Fibroblast of pulmonary artery (primary cell): Measurements from ENCODE around the gene STX18.
"Not testable (repeated sequence)": the region's sequence is repeated elsewhere in the genome, so short reads cannot be mapped to it uniquely, and the experiment has no call there.

ENCODE experiments used
- DNase-seq: peaks from one replicate; pipeline ENCODE4 v3.0.0-alpha.2; 2010; ENCODE audit warnings: low read depth
- H3K4me3 ChIP-seq: replicated peaks from 2 replicates; pipeline ENCODE4 v1.5.1; 2011; ENCODE audit warnings: low read depth, mild to moderate bottlenecking, control low read depth, low read length, moderate library complexity
- TF ChIP-seq, protein P1 (sequence below): IDR thresholded peaks from 2 replicates; pipeline ENCODE4 v1.5.1; 2011; ENCODE audit warnings: mild to moderate bottlenecking, control low read depth, low read length, inconsistent platforms; ENCODE audit errors: missing control alignments

The STX18 gene

DNA sequence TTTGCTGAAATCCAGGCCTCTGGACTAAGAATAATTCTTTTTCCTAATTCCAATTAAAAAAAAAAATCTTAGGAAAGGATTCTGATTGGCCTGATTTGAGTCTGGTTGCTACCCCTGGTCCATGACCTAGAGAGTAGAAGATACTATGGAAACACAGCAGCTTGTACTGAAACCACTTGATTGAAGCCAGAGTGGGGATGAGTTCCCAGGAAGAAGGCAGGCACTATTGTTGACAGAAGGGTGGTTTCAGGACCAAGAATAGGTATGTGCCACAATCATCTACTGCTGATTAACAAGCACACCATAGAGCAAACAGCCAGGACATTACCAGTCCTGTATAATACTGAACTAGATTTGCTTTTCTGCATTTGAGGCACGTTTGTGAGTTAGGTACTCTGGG, 29.6 kb downstream of the STX18 start:
- TF ChIP-seq, protein P1, sequence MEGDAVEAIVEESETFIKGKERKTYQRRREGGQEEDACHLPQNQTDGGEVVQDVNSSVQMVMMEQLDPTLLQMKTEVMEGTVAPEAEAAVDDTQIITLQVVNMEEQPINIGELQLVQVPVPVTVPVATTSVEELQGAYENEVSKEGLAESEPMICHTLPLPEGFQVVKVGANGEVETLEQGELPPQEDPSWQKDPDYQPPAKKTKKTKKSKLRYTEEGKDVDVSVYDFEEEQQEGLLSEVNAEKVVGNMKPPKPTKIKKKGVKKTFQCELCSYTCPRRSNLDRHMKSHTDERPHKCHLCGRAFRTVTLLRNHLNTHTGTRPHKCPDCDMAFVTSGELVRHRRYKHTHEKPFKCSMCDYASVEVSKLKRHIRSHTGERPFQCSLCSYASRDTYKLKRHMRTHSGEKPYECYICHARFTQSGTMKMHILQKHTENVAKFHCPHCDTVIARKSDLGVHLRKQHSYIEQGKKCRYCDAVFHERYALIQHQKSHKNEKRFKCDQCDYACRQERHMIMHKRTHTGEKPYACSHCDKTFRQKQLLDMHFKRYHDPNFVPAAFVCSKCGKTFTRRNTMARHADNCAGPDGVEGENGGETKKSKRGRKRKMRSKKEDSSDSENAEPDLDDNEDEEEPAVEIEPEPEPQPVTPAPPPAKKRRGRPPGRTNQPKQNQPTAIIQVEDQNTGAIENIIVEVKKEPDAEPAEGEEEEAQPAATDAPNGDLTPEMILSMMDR = no peak
- no peak for DNase-seq
- no peak overlapping the region for H3K4me3 ChIP-seq

DNA sequence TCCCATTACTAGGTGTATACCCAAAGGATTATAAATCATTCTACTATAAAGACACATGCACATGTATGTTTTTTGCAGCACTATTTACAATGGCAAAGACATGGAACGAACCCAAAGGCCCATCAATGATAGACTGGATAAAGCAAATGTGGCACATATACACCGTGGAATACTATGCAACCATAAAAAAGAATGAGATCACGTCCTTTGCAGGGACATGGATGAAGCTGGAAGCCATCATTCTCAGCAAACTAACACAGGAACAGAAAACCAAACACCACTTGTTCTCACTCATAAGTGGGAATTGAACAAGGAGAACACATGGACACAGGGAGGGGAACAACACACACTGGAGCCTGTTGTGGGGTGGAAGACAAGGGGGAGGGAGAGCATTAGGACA, 31.2 kb downstream of the STX18 start:
- not testable (repeated sequence) for H3K4me3 ChIP-seq, DNase-seq

DNA sequence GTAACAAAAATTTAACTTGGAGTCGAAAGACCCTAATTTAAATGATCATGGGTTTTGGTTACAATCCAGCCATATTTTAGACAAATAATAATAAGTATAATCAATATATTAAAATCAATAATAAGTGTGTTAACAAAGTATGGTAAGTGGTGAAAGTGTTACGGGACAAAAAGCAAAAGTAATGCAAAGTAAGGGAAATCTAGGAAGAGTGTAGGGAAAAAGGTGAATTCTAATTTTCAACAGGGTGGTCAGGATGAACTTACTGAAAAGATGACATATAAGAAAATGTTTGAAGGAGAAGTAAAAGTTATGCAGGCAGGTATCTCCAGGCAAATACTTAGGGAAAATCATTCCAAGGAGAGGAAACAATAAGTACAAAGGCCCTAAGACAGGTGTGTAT, 32.3 kb downstream of the STX18 start:
- no peak overlapping the region for H3K4me3 ChIP-seq
- TF ChIP-seq, protein P1 = no peak
- no peak for DNase-seq

DNA sequence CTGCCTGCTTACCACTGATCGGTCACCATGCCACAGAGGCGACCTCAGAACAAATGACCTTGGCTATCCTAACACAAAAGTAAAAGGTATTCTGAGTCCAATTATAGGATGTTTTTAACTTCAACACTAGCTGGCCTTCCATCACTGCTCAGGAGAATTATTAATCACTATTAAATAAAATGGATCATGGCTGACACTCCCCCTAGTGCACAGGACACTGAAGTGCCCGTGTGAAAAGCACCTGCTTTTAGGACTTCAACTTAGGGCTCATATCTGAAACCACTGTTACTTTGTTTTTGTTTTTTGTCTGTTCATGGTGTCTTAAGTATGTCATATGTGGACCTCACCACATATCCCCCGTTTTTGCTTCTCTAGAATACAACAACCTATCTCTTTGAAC, 33.9 kb downstream of the STX18 start:
- H3K4me3 ChIP-seq = no peak overlapping the region
- DNase-seq = peak; percentile 24
- TF ChIP-seq, protein P1 = peak; percentile 65

DNA sequence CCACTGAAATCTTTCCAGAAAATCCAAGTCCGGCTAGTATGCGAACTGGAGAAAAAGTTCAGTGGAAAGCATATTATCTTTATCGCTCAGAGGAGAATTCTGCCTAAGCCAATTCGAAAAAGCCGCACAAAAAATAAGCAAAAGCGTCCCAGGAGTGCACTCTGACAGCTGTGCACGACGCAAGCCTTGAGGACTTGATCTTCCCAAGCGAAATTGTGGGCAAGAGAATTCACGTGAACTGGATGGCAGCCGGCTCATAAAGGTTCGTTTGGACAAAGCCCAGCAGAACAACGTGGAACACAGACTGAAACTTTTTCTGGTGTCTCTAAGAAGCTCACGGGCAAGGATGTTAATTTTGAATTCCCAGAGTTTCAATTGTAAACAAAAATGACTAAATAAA, 34.4 kb downstream of the STX18 start:
- no peak overlapping the region for H3K4me3 ChIP-seq
- DNase-seq = no peak
- TF ChIP-seq, protein P1 = no peak

DNA sequence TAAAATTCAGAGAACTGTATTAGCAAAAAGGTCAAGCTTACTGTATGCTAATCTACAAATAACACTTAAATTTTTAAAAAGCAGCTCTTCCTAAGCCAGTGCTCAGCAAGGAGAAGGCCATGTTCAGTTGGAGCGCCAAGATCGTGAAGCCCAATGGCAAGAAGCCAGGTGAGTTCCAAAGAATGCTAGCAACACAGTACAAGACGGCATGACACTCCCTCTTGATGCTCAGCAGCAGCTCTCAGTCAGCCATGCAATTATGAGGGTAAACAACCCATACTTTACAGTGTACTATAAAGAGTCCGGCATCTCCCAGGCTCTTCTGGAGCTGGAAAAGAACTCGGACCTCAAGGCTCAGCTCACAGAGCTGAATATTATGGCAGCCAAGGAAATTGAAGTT, 34.9 kb downstream of the STX18 start:
- peak; percentile 33 for DNase-seq
- H3K4me3 ChIP-seq = no peak overlapping the region
- TF ChIP-seq, protein P1 = no peak

DNA sequence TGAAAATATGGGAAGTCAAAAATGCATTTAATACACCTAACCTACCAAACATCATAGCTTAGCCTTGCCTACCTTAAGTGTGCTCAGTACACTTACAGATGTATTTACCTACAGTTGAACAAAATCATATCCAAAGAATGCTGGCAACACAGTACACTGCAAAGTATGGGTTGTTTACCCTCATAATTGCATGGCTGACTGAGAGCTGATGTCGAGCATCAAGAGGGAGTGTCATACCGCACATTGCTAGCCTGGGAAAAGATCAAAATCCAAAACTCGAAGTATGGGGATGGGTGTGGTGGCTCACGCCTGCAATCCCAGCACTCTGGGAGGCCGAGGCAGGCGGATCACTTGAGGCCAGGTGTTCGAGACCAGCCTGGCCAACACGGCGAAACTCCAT, 36.6 kb downstream of the STX18 start:
- not testable (repeated sequence) for H3K4me3 ChIP-seq, DNase-seq

DNA sequence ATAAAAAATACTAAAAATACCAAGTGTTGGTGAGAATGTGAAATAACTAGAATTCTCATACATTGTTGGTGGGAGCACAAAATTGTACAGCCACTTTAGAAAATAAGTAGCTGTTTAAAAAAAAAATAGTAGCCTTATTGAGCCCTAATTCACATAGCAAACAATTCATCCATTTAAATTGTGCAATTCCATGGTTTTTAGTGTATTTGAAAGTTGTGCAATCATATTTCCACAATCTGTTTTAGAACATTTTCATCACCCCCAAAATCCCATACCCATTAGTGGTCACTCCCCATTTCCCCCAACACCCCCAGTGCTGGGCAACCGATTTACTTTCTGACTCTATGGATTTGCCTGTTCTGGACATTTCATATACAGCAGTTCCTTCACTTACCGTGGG, 37.1 kb downstream of the STX18 start:
- H3K4me3 ChIP-seq = no peak overlapping the region
- no peak for DNase-seq
- TF ChIP-seq, protein P1 = no peak
